ENCODE results near the gene PBX1.

PBX1 gene

DNA sequence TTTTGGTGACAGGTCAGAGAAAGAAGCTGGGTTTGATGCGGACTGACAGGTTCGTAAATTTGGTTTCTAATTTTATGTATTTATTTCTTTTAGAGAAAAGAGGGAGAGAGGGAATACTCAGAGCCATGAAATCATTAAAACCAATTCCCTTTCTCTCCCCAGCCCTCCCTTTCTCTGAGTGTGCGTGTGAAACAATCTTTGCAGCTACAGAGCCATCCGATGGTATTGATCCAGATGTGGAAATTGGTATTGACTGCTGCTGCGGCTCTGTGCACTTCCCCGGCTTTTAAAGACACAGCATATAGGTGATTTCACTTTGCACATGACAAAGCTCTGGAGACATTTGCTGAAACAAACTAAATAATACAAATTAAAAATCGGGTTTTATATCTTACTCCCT lies 42.4 kb upstream of the PBX1 start:
- ChIA-PET CTCF (interaction anchor here (0.6 kb wide), 2 partner anchors 129 to 1590 kb away, joined by 3 to 4 read pairs; no protein-coding TSS in a partner anchor), POLR2A (interaction anchor here (0.5 kb wide), 1 partner anchor 465 kb away, joined by 4 read pairs; no protein-coding TSS in a partner anchor)
- no peaks in the 10 kb centered on the region for H3K9me3 ChIP-seq (ENCODE audit: control insufficient read depth, insufficient read depth, low read depth, low read length)
- H3K4me3 ChIP-seq (ENCODE audit: low read depth, low read length) = no peak overlapping the region
- H3K27ac ChIP-seq (ENCODE audit: extremely low read depth, low read depth, low read length) = no peak overlapping the region
- TF ChIP-seq WT1 (tag by site-specific recombination; IDR thresholded peaks at IDR 0.05) (no peak), GLIS2 (tag by site-specific recombination; IDR thresholded peaks at IDR 0.05) (no peak), ZBTB7A (tag by site-specific recombination; IDR thresholded peaks at IDR 0.05; ENCODE audit: low read depth) (no peak)
- TF ChIP-seq, protein P1, sequence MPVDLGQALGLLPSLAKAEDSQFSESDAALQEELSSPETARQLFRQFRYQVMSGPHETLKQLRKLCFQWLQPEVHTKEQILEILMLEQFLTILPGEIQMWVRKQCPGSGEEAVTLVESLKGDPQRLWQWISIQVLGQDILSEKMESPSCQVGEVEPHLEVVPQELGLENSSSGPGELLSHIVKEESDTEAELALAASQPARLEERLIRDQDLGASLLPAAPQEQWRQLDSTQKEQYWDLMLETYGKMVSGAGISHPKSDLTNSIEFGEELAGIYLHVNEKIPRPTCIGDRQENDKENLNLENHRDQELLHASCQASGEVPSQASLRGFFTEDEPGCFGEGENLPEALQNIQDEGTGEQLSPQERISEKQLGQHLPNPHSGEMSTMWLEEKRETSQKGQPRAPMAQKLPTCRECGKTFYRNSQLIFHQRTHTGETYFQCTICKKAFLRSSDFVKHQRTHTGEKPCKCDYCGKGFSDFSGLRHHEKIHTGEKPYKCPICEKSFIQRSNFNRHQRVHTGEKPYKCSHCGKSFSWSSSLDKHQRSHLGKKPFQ (tag by site-specific recombination; IDR thresholded peaks at IDR 0.05) = no peak
- H3K4me1 ChIP-seq (ENCODE audit: control insufficient read depth, insufficient read depth, low read length) = no peaks in the 10 kb centered on the region
- no peaks in the 10 kb centered on the region for H3K36me3 ChIP-seq (ENCODE audit: control insufficient read depth in 2 of 2, insufficient read depth in 1 of 2, low read length in 2 of 2)

DNA sequence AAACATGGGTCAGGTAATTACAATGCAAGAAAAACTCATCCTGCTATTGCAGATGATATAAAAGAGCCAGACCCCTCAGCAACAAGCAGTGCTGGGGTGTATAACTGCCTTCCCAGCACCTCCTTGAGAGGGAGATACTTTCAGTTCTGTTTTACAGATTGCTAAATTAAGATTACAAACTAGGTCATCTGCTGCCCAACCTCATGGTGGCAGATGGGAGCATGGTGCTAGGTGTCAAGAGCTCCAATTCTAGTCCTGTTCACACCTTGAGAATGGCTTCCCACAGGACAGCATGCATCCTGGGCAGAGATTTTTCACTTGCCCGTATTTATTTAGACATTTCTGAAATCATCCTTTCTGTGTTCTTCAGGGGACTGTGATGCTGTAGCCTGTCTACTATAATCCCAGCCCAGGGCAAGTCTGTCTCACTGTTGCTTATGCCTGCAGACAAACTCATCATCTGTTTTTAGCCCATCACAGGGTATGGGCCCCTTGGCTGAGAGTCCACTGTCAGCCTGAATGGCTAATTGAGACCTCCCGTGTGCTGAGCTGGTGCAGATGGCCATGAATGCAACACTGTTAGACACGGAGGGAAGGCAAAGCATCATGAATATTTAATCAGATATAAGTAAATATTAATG lies 40.2 kb upstream of the PBX1 start:
- H3K4me3 ChIP-seq (ENCODE audit: low read depth, low read length) = no peak overlapping the region
- H3K9me3 ChIP-seq (ENCODE audit: control insufficient read depth, insufficient read depth, low read depth, low read length) = no peaks in the 10 kb centered on the region
- POLR2A ChIA-PET = no interaction called here
- H3K27ac ChIP-seq (ENCODE audit: extremely low read depth, low read depth, low read length) = no peak overlapping the region
- H3K4me1 ChIP-seq (ENCODE audit: control insufficient read depth, insufficient read depth, low read length) = no peaks in the 10 kb centered on the region
- TF ChIP-seq, protein P2, sequence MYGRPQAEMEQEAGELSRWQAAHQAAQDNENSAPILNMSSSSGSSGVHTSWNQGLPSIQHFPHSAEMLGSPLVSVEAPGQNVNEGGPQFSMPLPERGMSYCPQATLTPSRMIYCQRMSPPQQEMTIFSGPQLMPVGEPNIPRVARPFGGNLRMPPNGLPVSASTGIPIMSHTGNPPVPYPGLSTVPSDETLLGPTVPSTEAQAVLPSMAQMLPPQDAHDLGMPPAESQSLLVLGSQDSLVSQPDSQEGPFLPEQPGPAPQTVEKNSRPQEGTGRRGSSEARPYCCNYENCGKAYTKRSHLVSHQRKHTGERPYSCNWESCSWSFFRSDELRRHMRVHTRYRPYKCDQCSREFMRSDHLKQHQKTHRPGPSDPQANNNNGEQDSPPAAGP (tag by site-specific recombination; IDR thresholded peaks at IDR 0.05) = no peak
- TF ChIP-seq, protein P3, sequence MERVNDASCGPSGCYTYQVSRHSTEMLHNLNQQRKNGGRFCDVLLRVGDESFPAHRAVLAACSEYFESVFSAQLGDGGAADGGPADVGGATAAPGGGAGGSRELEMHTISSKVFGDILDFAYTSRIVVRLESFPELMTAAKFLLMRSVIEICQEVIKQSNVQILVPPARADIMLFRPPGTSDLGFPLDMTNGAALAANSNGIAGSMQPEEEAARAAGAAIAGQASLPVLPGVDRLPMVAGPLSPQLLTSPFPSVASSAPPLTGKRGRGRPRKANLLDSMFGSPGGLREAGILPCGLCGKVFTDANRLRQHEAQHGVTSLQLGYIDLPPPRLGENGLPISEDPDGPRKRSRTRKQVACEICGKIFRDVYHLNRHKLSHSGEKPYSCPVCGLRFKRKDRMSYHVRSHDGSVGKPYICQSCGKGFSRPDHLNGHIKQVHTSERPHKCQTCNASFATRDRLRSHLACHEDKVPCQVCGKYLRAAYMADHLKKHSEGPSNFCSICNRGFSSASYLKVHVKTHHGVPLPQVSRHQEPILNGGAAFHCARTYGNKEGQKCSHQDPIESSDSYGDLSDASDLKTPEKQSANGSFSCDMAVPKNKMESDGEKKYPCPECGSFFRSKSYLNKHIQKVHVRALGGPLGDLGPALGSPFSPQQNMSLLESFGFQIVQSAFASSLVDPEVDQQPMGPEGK (tag by site-specific recombination; IDR thresholded peaks at IDR 0.05) = no peak
- no peak for TF ChIP-seq HOXA7 (CRISPR knock-in tag; IDR thresholded peaks at IDR 0.05; ENCODE audit: borderline replicate concordance)
- CTCF ChIA-PET = interaction anchor here (0.6 kb wide), 2 partner anchors 171 to 173 kb away, joined by 3 read pairs; no protein-coding TSS in a partner anchor
- no peaks in the 10 kb centered on the region for H3K36me3 ChIP-seq (ENCODE audit: control insufficient read depth in 2 of 2, insufficient read depth in 1 of 2, low read length in 2 of 2)

DNA sequence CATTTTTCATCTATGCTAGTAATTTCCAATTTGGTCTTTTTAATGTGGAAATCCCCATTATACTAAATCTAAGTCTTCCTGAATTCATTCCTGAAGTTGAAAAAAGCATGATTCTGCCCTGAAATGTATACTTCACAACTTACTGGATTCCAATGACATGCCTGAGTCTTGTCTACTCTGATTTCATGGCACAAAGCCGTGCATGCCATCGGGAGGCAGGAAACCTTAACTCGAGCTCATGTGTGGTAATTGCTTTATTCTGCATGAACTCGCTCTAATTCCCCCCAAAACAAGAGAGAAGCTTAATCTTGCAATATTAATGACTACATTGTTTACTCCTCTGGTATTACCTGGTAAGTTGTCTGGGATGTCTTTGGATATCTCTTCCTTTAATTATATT lies 39.6 kb upstream of the PBX1 start:
- no peak overlapping the region for H3K4me3 ChIP-seq (ENCODE audit: low read depth, low read length)
- POLR2A ChIA-PET = no interaction called here
- TF ChIP-seq ZNF677 (tag by site-specific recombination; IDR thresholded peaks at IDR 0.05) (no peak), ZNF514 (tag by site-specific recombination; IDR thresholded peaks at IDR 0.05) (no peak), ZNF530 (tag by site-specific recombination; IDR thresholded peaks at IDR 0.05; ENCODE audit: low read depth) (no peak), ZNF501 (tag by site-specific recombination; IDR thresholded peaks at IDR 0.05) (no peak), ZNF2 (tag by site-specific recombination; IDR thresholded peaks at IDR 0.05) (no peak)
- TF ChIP-seq, protein P4, sequence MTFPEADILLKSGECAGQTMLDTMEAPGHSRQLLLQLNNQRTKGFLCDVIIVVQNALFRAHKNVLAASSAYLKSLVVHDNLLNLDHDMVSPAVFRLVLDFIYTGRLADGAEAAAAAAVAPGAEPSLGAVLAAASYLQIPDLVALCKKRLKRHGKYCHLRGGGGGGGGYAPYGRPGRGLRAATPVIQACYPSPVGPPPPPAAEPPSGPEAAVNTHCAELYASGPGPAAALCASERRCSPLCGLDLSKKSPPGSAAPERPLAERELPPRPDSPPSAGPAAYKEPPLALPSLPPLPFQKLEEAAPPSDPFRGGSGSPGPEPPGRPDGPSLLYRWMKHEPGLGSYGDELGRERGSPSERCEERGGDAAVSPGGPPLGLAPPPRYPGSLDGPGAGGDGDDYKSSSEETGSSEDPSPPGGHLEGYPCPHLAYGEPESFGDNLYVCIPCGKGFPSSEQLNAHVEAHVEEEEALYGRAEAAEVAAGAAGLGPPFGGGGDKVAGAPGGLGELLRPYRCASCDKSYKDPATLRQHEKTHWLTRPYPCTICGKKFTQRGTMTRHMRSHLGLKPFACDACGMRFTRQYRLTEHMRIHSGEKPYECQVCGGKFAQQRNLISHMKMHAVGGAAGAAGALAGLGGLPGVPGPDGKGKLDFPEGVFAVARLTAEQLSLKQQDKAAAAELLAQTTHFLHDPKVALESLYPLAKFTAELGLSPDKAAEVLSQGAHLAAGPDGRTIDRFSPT (tag by site-specific recombination; IDR thresholded peaks at IDR 0.05) = no peak
- H3K9me3 ChIP-seq (ENCODE audit: control insufficient read depth, insufficient read depth, low read depth, low read length) = no peaks in the 10 kb centered on the region
- CTCF ChIA-PET = interaction anchor here (0.6 to 0.8 kb wide), 3 partner anchors 11 to 174 kb away, joined by 3 read pairs; no protein-coding TSS in a partner anchor
- H3K36me3 ChIP-seq (ENCODE audit: control insufficient read depth in 2 of 2, insufficient read depth in 1 of 2, low read length in 2 of 2) = no peaks in the 10 kb centered on the region
- no peak overlapping the region for H3K27ac ChIP-seq (ENCODE audit: extremely low read depth, low read depth, low read length)
- H3K4me1 ChIP-seq (ENCODE audit: control insufficient read depth, insufficient read depth, low read length) = no peaks in the 10 kb centered on the region
